Endothelial cell of hepatic sinusoid (primary cell): Measurements from ENCODE around the gene PTGDS.

Source experiments
- in situ Hi-C: cut with HindIII; loops from 2 replicates; pipeline ENCODE4 v1.10.0; 2017; ENCODE audit warnings: low sequenced_read_pairs

The PTGDS gene

GRCh38 chr9:136955202-136955942 is 21.9 kb upstream of the PTGDS start:
- in situ Hi-C loops = no loop called here

- in situ Hi-C loops = no loop called here
Measured at GRCh38 chr9:136955943-136956335, 21.4 kb upstream of the PTGDS start.

GRCh38 chr9:136956604-136957003 is 20.7 kb upstream of the PTGDS start:
- in situ Hi-C loops = no loop called here

- in situ Hi-C loops = no loop called here
Measured at GRCh38 chr9:136957461-136957860, 19.8 kb upstream of the PTGDS start.

- in situ Hi-C loops = no loop called here
Measured at GRCh38 chr9:136957901-136958300, 19.4 kb upstream of the PTGDS start.

GRCh38 chr9:136958473-136958872 is 18.8 kb upstream of the PTGDS start:
- in situ Hi-C loops = no loop called here

- in situ Hi-C loops = no loop called here
Measured at GRCh38 chr9:136958898-136959850, 18.1 kb upstream of the PTGDS start.

- in situ Hi-C loops = no loop called here
Measured at GRCh38 chr9:136960212-136960937, 16.9 kb upstream of the PTGDS start.

GRCh38 chr9:136960938-136961275 is 16.4 kb upstream of the PTGDS start:
- in situ Hi-C loops = no loop called here

- in situ Hi-C loops = no loop called here
Measured at GRCh38 chr9:136961279-136962065, 15.8 kb upstream of the PTGDS start.

- in situ Hi-C loops = no loop called here
Measured at GRCh38 chr9:136962163-136962562, 15.1 kb upstream of the PTGDS start.

GRCh38 chr9:136962701-136963248 is 14.5 kb upstream of the PTGDS start:
- in situ Hi-C loops = no loop called here

- in situ Hi-C loops = no loop called here
Measured at GRCh38 chr9:136963341-136963740, 14.0 kb upstream of the PTGDS start.

GRCh38 chr9:136963751-136964150 is 13.6 kb upstream of the PTGDS start:
- in situ Hi-C loops = no loop called here

- in situ Hi-C loops = no loop called here
Measured at GRCh38 chr9:136964171-136964689, 13.1 kb upstream of the PTGDS start.

- in situ Hi-C loops = no loop called here
Measured at GRCh38 chr9:136964833-136965422, 12.4 kb upstream of the PTGDS start.

GRCh38 chr9:136965771-136966484 is 11.4 kb upstream of the PTGDS start:
- in situ Hi-C loops = no loop called here

- in situ Hi-C loops = no loop called here
Measured at GRCh38 chr9:136968333-136969127, 8.8 kb upstream of the PTGDS start.
